ENCODE measurements around the gene HTRA1. TPM values are rescaled to one million over a fixed set of nuclear protein-coding genes. Genes with fewer than 3 reads are reported as not detected.

The HTRA1 gene
- total RNA-seq, 1 experiment from 2014 or later: 0.17 TPM

DNA sequence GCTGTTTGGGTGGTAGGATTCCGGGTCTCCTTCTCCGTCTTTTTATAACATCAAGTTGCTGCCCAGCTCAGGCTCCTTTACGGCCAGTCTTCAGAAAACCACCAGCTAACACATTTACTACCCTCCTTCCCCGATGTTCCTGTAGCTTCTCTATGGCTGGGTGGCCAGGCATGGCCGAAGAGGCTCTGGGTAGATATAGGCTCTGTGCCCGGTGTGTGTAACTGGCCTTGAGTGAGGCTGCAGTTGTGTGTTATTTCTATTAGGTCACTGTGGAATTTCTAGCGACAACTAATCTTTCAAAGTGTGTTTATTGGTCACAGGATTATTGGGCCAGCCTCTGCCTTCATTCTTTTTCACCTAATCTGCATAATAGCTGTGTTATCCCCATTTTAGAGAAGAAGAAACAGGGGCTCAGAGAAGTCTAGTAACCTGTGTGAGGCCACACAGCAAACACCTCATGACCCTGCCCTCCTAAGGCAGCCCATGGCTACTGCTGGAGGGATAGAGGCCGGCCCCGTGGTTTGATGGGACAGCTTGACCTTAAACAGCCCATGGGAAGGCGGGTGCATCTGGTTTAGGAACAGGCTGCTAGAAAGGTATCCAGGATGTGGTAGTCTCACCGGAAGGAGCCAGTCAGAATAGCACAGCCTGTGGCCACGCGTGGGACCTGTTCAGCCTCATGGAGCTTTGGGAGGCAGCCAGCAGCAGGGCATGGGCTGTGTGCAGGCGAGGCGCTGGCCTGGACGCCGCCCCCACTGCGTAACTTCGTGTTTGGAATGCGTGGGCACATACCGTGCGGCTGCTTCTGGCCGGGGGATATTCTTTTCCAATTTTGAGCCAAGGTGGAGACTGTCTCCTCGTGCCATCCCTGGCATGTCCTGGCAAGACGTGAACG is 29.7 kb downstream of the HTRA1 start:
- Histone ChIP-seq H3K4me3 (ENCODE audit: low read depth, low read length, poor library complexity, severe bottlenecking) (no peak overlapping the region), H3K36me3 (ENCODE audit: insufficient read depth, low read length, poor library complexity, severe bottlenecking) (no peaks in the 10 kb centered on the region), H3K27ac (ENCODE audit: low read depth, low read length, poor library complexity, severe bottlenecking) (no peak overlapping the region), H3K4me1 (ENCODE audit: insufficient read depth, low read length, poor library complexity, severe bottlenecking) (peaks cover 20% of the 10 kb centered on the region), H3K9me3 (ENCODE audit: low read depth, low read length, poor library complexity, severe bottlenecking) (no peaks in the 10 kb centered on the region), H3K27me3 (replicated peaks; ENCODE audit: insufficient read depth, low read depth, low read length, poor library complexity) (no peaks in the 10 kb centered on the region)
- CTCF ChIA-PET: no interaction called here
- POLR2A ChIA-PET (ENCODE audit: low non-redundant PET): no interaction called here
- DNase-seq (ENCODE audit: low spot score): no peak
- no TSS peak for BruUV-seq (replicated peaks)
- TF ChIP-seq, protein P1, sequence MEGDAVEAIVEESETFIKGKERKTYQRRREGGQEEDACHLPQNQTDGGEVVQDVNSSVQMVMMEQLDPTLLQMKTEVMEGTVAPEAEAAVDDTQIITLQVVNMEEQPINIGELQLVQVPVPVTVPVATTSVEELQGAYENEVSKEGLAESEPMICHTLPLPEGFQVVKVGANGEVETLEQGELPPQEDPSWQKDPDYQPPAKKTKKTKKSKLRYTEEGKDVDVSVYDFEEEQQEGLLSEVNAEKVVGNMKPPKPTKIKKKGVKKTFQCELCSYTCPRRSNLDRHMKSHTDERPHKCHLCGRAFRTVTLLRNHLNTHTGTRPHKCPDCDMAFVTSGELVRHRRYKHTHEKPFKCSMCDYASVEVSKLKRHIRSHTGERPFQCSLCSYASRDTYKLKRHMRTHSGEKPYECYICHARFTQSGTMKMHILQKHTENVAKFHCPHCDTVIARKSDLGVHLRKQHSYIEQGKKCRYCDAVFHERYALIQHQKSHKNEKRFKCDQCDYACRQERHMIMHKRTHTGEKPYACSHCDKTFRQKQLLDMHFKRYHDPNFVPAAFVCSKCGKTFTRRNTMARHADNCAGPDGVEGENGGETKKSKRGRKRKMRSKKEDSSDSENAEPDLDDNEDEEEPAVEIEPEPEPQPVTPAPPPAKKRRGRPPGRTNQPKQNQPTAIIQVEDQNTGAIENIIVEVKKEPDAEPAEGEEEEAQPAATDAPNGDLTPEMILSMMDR (conservative IDR thresholded peaks at IDR 0.05; ENCODE audit: low read depth, low read length): no peak
- no peak for TF ChIP-seq EZH2 (IDR thresholded peaks at IDR 0.05; ENCODE audit: borderline replicate concordance, low read depth, low read length, poor library complexity, severe bottlenecking)
- intact Hi-C loops (cut with micrococcal nuclease; ENCODE audit: unreplicated experiment): no loop called here

DNA sequence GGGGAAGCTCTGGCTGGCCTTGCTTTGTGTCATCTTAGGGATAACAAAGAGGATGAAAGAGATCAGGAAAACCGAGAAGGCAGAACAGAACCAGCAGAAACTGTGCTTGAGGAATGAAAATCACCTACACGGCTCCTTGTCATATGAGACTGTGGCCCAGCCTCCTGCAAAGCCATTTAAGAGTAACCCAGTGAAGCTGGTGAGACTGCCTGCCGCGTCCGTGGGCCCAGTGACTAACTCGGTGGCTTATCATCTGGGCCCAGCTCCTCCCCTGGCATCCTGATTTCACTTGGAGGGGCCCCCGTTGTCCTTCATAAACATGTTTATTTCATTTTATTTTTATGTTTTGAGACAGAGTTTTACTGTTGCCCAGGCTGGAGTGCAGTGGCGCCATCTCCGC is 30.7 kb downstream of the HTRA1 start:
- ChIA-PET POLR2A (ENCODE audit: low non-redundant PET) (no interaction called here), CTCF (no interaction called here)
- no TSS peak for BruUV-seq (replicated peaks)
- Histone ChIP-seq H3K9me3 (ENCODE audit: low read depth, low read length, poor library complexity, severe bottlenecking) (no peaks in the 10 kb centered on the region), H3K36me3 (ENCODE audit: insufficient read depth, low read length, poor library complexity, severe bottlenecking) (no peaks in the 10 kb centered on the region), H3K4me1 (ENCODE audit: insufficient read depth, low read length, poor library complexity, severe bottlenecking) (peaks cover 17% of the 10 kb centered on the region), H3K27me3 (replicated peaks; ENCODE audit: insufficient read depth, low read depth, low read length, poor library complexity) (no peaks in the 10 kb centered on the region), H3K4me3 (ENCODE audit: low read depth, low read length, poor library complexity, severe bottlenecking) (no peak overlapping the region), H3K27ac (ENCODE audit: low read depth, low read length, poor library complexity, severe bottlenecking) (no peak overlapping the region)
- intact Hi-C loops (cut with micrococcal nuclease; ENCODE audit: unreplicated experiment): no loop called here
- TF ChIP-seq, protein P1 (conservative IDR thresholded peaks at IDR 0.05; ENCODE audit: low read depth, low read length): no peak
- no peak for TF ChIP-seq EZH2 (IDR thresholded peaks at IDR 0.05; ENCODE audit: borderline replicate concordance, low read depth, low read length, poor library complexity, severe bottlenecking)
- DNase-seq (ENCODE audit: low spot score): no peak

DNA sequence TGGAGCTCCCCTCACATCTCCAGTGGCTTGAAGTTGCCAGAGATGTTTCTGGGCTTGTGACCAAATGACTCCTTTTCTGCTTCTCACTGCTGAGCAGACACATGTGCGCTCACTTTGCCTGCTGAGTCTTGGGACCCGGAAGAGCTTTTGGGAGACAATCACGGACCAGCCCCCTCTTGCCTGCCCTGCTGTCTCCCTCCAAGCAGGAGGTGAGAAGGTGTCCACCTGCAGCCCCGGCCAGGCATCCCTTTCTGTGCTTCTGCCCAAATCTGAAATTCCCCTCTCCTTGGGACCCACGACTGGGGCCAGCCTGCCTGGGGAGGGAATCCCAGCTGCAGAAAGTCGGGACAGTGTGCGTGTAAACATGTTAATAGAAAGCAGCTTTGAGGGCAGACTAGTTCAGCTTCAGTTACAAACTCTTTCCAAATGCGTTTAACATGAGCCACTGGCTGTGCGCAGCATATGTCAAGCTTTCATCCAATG is 31.7 kb downstream of the HTRA1 start:
- Histone ChIP-seq H3K4me1 (ENCODE audit: insufficient read depth, low read length, poor library complexity, severe bottlenecking) (peaks cover 9% of the 10 kb centered on the region), H3K36me3 (ENCODE audit: insufficient read depth, low read length, poor library complexity, severe bottlenecking) (no peaks in the 10 kb centered on the region), H3K27me3 (replicated peaks; ENCODE audit: insufficient read depth, low read depth, low read length, poor library complexity) (no peaks in the 10 kb centered on the region), H3K27ac (ENCODE audit: low read depth, low read length, poor library complexity, severe bottlenecking) (no peak overlapping the region), H3K9me3 (ENCODE audit: low read depth, low read length, poor library complexity, severe bottlenecking) (no peaks in the 10 kb centered on the region), H3K4me3 (ENCODE audit: low read depth, low read length, poor library complexity, severe bottlenecking) (no peak overlapping the region)
- intact Hi-C loops (cut with micrococcal nuclease; ENCODE audit: unreplicated experiment): no loop called here
- BruUV-seq (replicated peaks): no TSS peak
- DNase-seq (ENCODE audit: low spot score): no peak
- TF ChIP-seq, protein P1 (conservative IDR thresholded peaks at IDR 0.05; ENCODE audit: low read depth, low read length): no peak
- TF ChIP-seq EZH2 (IDR thresholded peaks at IDR 0.05; ENCODE audit: borderline replicate concordance, low read depth, low read length, poor library complexity, severe bottlenecking): no peak
- CTCF ChIA-PET: no interaction called here
- POLR2A ChIA-PET (ENCODE audit: low non-redundant PET): no interaction called here
